Gastrocnemius medialis (tissue), 4 donors: Measurements from ENCODE around the gene OR2A25. TPM values are rescaled to one million over a fixed set of nuclear protein-coding genes. Genes with fewer than 3 reads are reported as not detected.
"Not testable (repeated sequence)": the region's sequence is repeated elsewhere in the genome, so short reads cannot be mapped to it uniquely, and the experiment has no call there.

Source experiments
- ATAC-seq, 2 donors: fragments of 150-250 bp; one replicate each; pipeline ENCODE4 v1.9.1; 2016
- DNase-seq, 2 donors: peaks; one replicate each; pipeline ENCODE4 v3.0.0-alpha.2; 2019
- H3K27ac ChIP-seq, 4 donors: fragments of 200-600 bp; sonication (generic); 1 replicate in 1 of 4; 2 replicates in 3 of 4; pipeline ENCODE4 v1.5.1; 2016 to 2018; ENCODE audit warnings: mild to moderate bottlenecking in 2 of 4, moderate library complexity in 1 of 4
- H3K27me3 ChIP-seq, 3 donors: fragments of 200-600 bp; sonication (generic) in 2 of 3; 1 replicate in 1 of 3; 2 replicates in 2 of 3; pipeline versions ENCODE4 v1.5.1 to v1.6.0; 2016 to 2019; ENCODE audit warnings: mild to moderate bottlenecking in 1 of 3, moderate library complexity in 1 of 3
- H3K36me3 ChIP-seq, 2 donors: fragments of 200-600 bp; sonication (generic) in 1 of 2; one replicate each; pipeline ENCODE4 v1.5.1; 2017 to 2018
- H3K4me1 ChIP-seq, 2 donors: fragments of 200-600 bp; sonication (generic) in 1 of 2; one replicate each; pipeline ENCODE4 v1.5.1; 2016 to 2017; ENCODE audit warnings: mild to moderate bottlenecking in 2 of 2
- H3K4me3 ChIP-seq, 4 donors: fragments of 200-600 bp; sonication (generic) in 3 of 4; 1 replicate in 1 of 4; 2 replicates in 3 of 4; pipeline ENCODE4 v1.5.1; 2016 to 2019; ENCODE audit warnings: mild to moderate bottlenecking in 2 of 4
- H3K9me3 ChIP-seq, 3 donors: fragments of 200-600 bp; sonication (generic) in 2 of 3; 1 replicate in 1 of 3; 2 replicates in 2 of 3; pipeline ENCODE4 v1.5.1; 2016 to 2019
- POLR2A ChIP-seq, 2 donors: fragments of 450-650 bp; IDR thresholded peaks; one replicate each; pipeline ENCODE4 v1.6.1; 2017; ENCODE audit warnings: antibody characterized with exemption in 2 of 2, mild to moderate bottlenecking in 2 of 2, moderate library complexity in 2 of 2
- in situ Hi-C, 4 donors: fragments of 200-750 bp; cut with MboI; loops; one replicate each; pipeline versions ENCODE4 v1.15.0 to v1.8.0; 2017; ENCODE audit warnings: low sequenced_read_pairs in 4 of 4
- intact Hi-C: fragments of 100-400 bp; cut with DNase I; formaldehyde crosslinking; loops from one replicate; pipeline ENCODE4 v1.15.1; 2023; ENCODE audit warnings: low total_unique reads
- total RNA-seq, 4 donors: library from RNA; depleted of rRNA; stranded (reverse); fragments of >200 nt; gene quantifications; one replicate each; pipeline versions ENCODE4 v1.1.0 to v1.2.3, GENCODE V29; 2016
- TF ChIP-seq, protein P1 (sequence below), 5 experiments: fragments of 450-650 bp in 3 of 5; fragments of 200-600 bp in 2 of 5; sonication (generic) in 2 of 5; IDR thresholded peaks in 4 of 5; conservative IDR thresholded peaks in 1 of 5; 1 replicate in 4 of 5; 2 replicates in 1 of 5; pipeline ENCODE4 v1.5.1; 2016 to 2019; ENCODE audit warnings: antibody characterized with exemption in 5 of 5, mild to moderate bottlenecking in 3 of 5, moderate library complexity in 3 of 5

OR2A25 gene
- total RNA-seq, 4 donors from 2014 or later: not detected

GRCh38 chr7:144048648-144049047 lies 21.0 kb upstream of the OR2A25 start, which contains the start of gene OR2A5:
Gene OR2A5 (plus strand): TSS chr7:144048948. CDS start chr7:144050402, 1,454 bp downstream.
- intact Hi-C loops (no loop called here), in situ Hi-C loops (no loop called here)
- Histone ChIP-seq H3K27ac (no peak within 1 kb of the TSS), H3K36me3 (no peaks in the 10 kb centered on the region), H3K27me3 (no peaks in the 10 kb centered on the region), H3K4me1 (no peaks in the 10 kb centered on the region), H3K4me3 (no peak within 1 kb of the TSS), H3K9me3 (no peaks in the 10 kb centered on the region)
- ATAC-seq (no peak), DNase-seq (no peak)
- TF ChIP-seq, protein P1, sequence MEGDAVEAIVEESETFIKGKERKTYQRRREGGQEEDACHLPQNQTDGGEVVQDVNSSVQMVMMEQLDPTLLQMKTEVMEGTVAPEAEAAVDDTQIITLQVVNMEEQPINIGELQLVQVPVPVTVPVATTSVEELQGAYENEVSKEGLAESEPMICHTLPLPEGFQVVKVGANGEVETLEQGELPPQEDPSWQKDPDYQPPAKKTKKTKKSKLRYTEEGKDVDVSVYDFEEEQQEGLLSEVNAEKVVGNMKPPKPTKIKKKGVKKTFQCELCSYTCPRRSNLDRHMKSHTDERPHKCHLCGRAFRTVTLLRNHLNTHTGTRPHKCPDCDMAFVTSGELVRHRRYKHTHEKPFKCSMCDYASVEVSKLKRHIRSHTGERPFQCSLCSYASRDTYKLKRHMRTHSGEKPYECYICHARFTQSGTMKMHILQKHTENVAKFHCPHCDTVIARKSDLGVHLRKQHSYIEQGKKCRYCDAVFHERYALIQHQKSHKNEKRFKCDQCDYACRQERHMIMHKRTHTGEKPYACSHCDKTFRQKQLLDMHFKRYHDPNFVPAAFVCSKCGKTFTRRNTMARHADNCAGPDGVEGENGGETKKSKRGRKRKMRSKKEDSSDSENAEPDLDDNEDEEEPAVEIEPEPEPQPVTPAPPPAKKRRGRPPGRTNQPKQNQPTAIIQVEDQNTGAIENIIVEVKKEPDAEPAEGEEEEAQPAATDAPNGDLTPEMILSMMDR (IDR thresholded peaks at IDR 0.05 in 4 of 5, conservative IDR thresholded peaks at IDR 0.05 in 1 of 5): no peak
- no peak for TF ChIP-seq POLR2A (IDR thresholded peaks at IDR 0.05)

- no peak for DNase-seq
- H3K36me3 ChIP-seq: no peaks in the 10 kb centered on the region
- in situ Hi-C loops (no loop called here), intact Hi-C loops (no loop called here)
- no peak overlapping the region for H3K27ac ChIP-seq
- no peak for TF ChIP-seq POLR2A (IDR thresholded peaks at IDR 0.05)
- H3K27me3 ChIP-seq: no peaks in the 10 kb centered on the region
- H3K9me3 ChIP-seq: no peaks in the 10 kb centered on the region
- H3K4me3 ChIP-seq: no peak overlapping the region
- ATAC-seq: no peak
- H3K4me1 ChIP-seq: no peaks in the 10 kb centered on the region
Measured at GRCh38 chr7:144049491-144049890, 20.1 kb upstream of the OR2A25 start.

- Histone ChIP-seq H3K36me3 (no peaks in the 10 kb centered on the region), H3K27ac (no peak overlapping the region), H3K27me3 (no peaks in the 10 kb centered on the region), H3K9me3 (no peaks in the 10 kb centered on the region), H3K4me1 (no peaks in the 10 kb centered on the region), H3K4me3 (no peak overlapping the region)
- ATAC-seq (no peak), DNase-seq (no peak)
- TF ChIP-seq, protein P1 (IDR thresholded peaks at IDR 0.05 in 4 of 5, conservative IDR thresholded peaks at IDR 0.05 in 1 of 5): no peak
- TF ChIP-seq POLR2A (IDR thresholded peaks at IDR 0.05): no peak
- intact Hi-C loops: no loop called here
- in situ Hi-C loops: no loop called here
Measured at GRCh38 chr7:144050093-144050492, 19.5 kb upstream of the OR2A25 start.

DNA sequence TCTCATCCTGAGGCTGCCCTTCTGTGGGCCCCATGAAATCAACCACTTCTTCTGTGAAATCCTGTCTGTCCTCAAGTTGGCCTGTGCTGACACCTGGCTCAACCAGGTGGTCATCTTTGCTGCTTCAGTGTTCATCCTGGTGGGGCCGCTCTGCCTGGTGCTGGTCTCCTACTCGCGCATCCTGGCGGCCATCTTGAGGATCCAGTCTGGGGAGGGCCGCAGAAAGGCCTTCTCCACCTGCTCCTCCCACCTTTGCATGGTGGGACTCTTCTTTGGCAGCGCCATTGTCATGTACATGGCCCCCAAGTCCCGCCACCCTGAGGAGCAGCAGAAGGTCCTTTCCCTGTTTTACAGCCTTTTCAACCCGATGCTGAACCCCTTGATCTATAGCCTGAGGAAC lies 18.7 kb upstream of the OR2A25 start:
- H3K4me1 ChIP-seq, H3K36me3 ChIP-seq, in situ Hi-C loops, ATAC-seq, H3K4me3 ChIP-seq, H3K27ac ChIP-seq, DNase-seq, H3K9me3 ChIP-seq, intact Hi-C loops, H3K27me3 ChIP-seq: not testable (repeated sequence)

DNA sequence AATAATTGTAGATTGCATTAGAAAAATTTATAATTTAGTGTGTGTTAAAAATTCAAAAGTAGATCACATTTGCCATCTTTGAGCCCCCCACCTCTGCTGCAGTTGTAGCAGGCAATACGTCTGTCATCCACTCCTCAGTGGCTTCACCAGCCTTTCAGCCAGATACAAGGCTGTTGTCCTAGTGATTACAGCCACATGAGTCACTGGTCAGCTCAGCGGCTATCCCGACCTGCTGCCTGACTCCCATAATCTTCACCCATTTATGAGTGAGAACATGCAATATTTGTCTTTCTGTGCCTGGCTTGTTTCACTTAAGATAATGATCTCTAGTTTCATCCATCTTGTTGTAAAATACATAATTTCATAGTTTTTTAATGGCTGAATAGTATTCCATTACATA lies 11.7 kb upstream of the OR2A25 start:
- ATAC-seq: no peak
- Histone ChIP-seq H3K9me3 (no peaks in the 10 kb centered on the region), H3K36me3 (no peaks in the 10 kb centered on the region), H3K27me3 (no peaks in the 10 kb centered on the region), H3K27ac (no peak overlapping the region), H3K4me3 (no peak overlapping the region), H3K4me1 (no peaks in the 10 kb centered on the region)
- TF ChIP-seq, protein P1 (IDR thresholded peaks at IDR 0.05 in 4 of 5, conservative IDR thresholded peaks at IDR 0.05 in 1 of 5): no peak
- TF ChIP-seq POLR2A (IDR thresholded peaks at IDR 0.05): no peak
- no peak for DNase-seq
- in situ Hi-C loops: no loop called here
- intact Hi-C loops: no loop called here

- in situ Hi-C loops: no loop called here
- TF ChIP-seq, protein P1 (IDR thresholded peaks at IDR 0.05 in 4 of 5, conservative IDR thresholded peaks at IDR 0.05 in 1 of 5): no peak
- no peak for TF ChIP-seq POLR2A (IDR thresholded peaks at IDR 0.05)
Measured at GRCh38 chr7:144063710-144064109, 5.9 kb upstream of the OR2A25 start.

More at GRCh38 chr7:144063710-144064109, 5.9 kb upstream of the OR2A25 start:
- H3K4me1 ChIP-seq: no peaks in the 10 kb centered on the region
- no peak overlapping the region for H3K4me3 ChIP-seq
- H3K27me3 ChIP-seq: no peaks in the 10 kb centered on the region
- H3K9me3 ChIP-seq: no peaks in the 10 kb centered on the region
- ATAC-seq (no peak), DNase-seq (no peak)
- H3K36me3 ChIP-seq: no peaks in the 10 kb centered on the region
- intact Hi-C loops: no loop called here
- no peak overlapping the region for H3K27ac ChIP-seq
